ENCODE results near the gene CASP8.

CASP8 gene

DNA sequence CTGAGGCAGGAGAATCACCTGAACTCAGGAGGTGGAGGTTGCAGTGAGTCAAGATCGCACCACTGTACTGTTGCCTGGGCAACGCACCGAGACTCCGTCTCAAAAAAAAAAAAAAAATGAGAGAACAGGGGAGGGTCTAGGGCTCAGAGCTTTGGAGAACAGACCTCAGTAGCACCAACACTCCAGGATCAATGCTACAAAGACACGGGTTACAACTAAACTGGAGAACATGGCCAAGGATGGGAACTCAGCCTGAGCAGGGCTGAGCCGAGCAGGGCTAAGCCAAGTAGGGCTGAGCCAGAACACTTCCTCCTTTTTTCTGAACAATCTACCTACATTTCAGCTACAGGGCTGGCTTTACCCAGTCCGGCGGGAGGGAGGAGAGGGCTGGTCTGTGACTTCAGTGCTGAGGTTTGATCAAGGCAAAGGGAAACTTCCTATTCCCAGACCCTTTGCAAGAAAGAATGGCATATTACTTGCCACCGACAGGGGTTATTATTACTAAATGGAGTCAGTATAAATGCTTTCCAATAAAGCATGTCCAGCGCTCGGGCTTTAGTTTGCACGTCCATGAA lies 2.9 kb upstream of the CASP8 start:
- peak; percentile 48 for ATAC-seq
- no peak for TF ChIP-seq TSHZ2 (CRISPR knock-in tag; IDR thresholded peaks at IDR 0.05)
- TF ChIP-seq ARNTL (CRISPR knock-in tag; IDR thresholded peaks at IDR 0.05; ENCODE audit: borderline replicate concordance, low read depth) = no peak
- TF ChIP-seq ESRRG (CRISPR knock-in tag; IDR thresholded peaks at IDR 0.05) = no peak
- no peak for TF ChIP-seq CSDC2 (CRISPR knock-in tag; IDR thresholded peaks at IDR 0.05)
- TF ChIP-seq, protein P1, sequence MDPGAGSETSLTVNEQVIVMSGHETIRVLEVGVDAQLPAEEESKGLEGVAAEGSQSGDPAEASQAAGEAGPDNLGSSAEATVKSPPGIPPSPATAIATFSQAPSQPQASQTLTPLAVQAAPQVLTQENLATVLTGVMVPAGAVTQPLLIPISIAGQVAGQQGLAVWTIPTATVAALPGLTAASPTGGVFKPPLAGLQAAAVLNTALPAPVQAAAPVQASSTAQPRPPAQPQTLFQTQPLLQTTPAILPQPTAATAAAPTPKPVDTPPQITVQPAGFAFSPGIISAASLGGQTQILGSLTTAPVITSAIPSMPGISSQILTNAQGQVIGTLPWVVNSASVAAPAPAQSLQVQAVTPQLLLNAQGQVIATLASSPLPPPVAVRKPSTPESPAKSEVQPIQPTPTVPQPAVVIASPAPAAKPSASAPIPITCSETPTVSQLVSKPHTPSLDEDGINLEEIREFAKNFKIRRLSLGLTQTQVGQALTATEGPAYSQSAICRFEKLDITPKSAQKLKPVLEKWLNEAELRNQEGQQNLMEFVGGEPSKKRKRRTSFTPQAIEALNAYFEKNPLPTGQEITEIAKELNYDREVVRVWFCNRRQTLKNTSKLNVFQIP (CRISPR knock-in tag; IDR thresholded peaks at IDR 0.05; ENCODE audit: borderline replicate concordance, low read depth) = no peak
- no peak for TF ChIP-seq GLIS3 (CRISPR knock-in tag; IDR thresholded peaks at IDR 0.05)
- TF ChIP-seq BACH2 (CRISPR knock-in tag; IDR thresholded peaks at IDR 0.05; ENCODE audit: borderline replicate concordance) = no peak
- no peak for TF ChIP-seq ZC3H10 (CRISPR knock-in tag; IDR thresholded peaks at IDR 0.05)
- no peak for TF ChIP-seq TCF4 (CRISPR knock-in tag; IDR thresholded peaks at IDR 0.05; ENCODE audit: borderline replicate concordance)
- no peak for TF ChIP-seq ISL1 (CRISPR knock-in tag; IDR thresholded peaks at IDR 0.05)
- TF ChIP-seq, protein P2, sequence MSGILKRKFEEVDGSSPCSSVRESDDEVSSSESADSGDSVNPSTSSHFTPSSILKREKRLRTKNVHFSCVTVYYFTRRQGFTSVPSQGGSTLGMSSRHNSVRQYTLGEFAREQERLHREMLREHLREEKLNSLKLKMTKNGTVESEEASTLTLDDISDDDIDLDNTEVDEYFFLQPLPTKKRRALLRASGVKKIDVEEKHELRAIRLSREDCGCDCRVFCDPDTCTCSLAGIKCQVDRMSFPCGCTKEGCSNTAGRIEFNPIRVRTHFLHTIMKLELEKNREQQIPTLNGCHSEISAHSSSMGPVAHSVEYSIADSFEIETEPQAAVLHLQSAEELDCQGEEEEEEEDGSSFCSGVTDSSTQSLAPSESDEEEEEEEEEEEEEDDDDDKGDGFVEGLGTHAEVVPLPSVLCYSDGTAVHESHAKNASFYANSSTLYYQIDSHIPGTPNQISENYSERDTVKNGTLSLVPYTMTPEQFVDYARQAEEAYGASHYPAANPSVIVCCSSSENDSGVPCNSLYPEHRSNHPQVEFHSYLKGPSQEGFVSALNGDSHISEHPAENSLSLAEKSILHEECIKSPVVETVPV (CRISPR knock-in tag; IDR thresholded peaks at IDR 0.05) = no peak

GRCh38 chr2:201257956-201258665 lies 2.2 kb upstream of the CASP8 start:
- TF ChIP-seq GLIS3 (CRISPR knock-in tag; IDR thresholded peaks at IDR 0.05) (no peak), SNAI2 (CRISPR knock-in tag; IDR thresholded peaks at IDR 0.05) (no peak), ZNF565 (CRISPR knock-in tag; conservative IDR thresholded peaks at IDR 0.05; ENCODE audit: low read depth) (no peak), CSDC2 (CRISPR knock-in tag; IDR thresholded peaks at IDR 0.05) (no peak), TSHZ2 (CRISPR knock-in tag; IDR thresholded peaks at IDR 0.05) (no peak), PPARA (CRISPR knock-in tag; IDR thresholded peaks at IDR 0.05; ENCODE audit: borderline replicate concordance) (no peak)
- peak; percentile 87 for ATAC-seq

- ATAC-seq = no peak; the same call in 2 of the 3 replicates
- TF ChIP-seq TSHZ2 (CRISPR knock-in tag; IDR thresholded peaks at IDR 0.05) = no peak
- TF ChIP-seq PATZ1 (CRISPR knock-in tag; IDR thresholded peaks at IDR 0.05; ENCODE audit: borderline replicate concordance) = no peak
- no peak for TF ChIP-seq OSR1 (CRISPR knock-in tag; IDR thresholded peaks at IDR 0.05)
- no peak for TF ChIP-seq ZFP3 (CRISPR knock-in tag; IDR thresholded peaks at IDR 0.05)
- TF ChIP-seq ZNF70 (CRISPR knock-in tag; IDR thresholded peaks at IDR 0.05) = no peak
- no peak for TF ChIP-seq ZNF565 (CRISPR knock-in tag; conservative IDR thresholded peaks at IDR 0.05; ENCODE audit: low read depth)
- TF ChIP-seq, protein P3, sequence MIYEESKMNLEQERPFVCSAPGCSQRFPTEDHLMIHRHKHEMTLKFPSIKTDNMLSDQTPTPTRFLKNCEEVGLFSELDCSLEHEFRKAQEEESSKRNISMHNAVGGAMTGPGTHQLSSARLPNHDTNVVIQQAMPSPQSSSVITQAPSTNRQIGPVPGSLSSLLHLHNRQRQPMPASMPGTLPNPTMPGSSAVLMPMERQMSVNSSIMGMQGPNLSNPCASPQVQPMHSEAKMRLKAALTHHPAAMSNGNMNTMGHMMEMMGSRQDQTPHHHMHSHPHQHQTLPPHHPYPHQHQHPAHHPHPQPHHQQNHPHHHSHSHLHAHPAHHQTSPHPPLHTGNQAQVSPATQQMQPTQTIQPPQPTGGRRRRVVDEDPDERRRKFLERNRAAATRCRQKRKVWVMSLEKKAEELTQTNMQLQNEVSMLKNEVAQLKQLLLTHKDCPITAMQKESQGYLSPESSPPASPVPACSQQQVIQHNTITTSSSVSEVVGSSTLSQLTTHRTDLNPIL (CRISPR knock-in tag; IDR thresholded peaks at IDR 0.05; ENCODE audit: low read depth) = no peak
- no peak for TF ChIP-seq ZC3H10 (CRISPR knock-in tag; IDR thresholded peaks at IDR 0.05)
- TF ChIP-seq CSDC2 (CRISPR knock-in tag; IDR thresholded peaks at IDR 0.05) = no peak
- no peak for TF ChIP-seq ARNTL (CRISPR knock-in tag; IDR thresholded peaks at IDR 0.05; ENCODE audit: borderline replicate concordance, low read depth)
Measured at GRCh38 chr2:201258666-201259615, 1.4 kb upstream of the CASP8 start.
